GM12891 (cell line): ENCODE measurements around the gene ZDHHC19.

Experiments
- DNase-seq: peaks from one replicate; pipeline ENCODE4 v3.0.0; 2011; ENCODE audit warnings: low spot score; ENCODE audit not compliant: insufficient read length
- FAIRE-seq: peaks from 2 replicates; lab custom pipeline; 2011; peaks lifted over from hg19 to GRCh38; lab: Jason Lieb, UNC
- PAX5 ChIP-seq: IDR thresholded peaks from 2 replicates; pipeline ENCODE4 v1.6.1; 2011; ENCODE audit warnings: low read length, moderate library complexity, mild to moderate bottlenecking; ENCODE audit not compliant: insufficient read depth, severe bottlenecking
- POLR2A ChIP-seq: IDR thresholded peaks from 2 replicates; pipeline ENCODE4 v1.6.1; 2011; ENCODE audit warnings: low read depth, low read length, control low read depth
- POLR2AphosphoS5 ChIP-seq: IDR thresholded peaks from 2 replicates; pipeline ENCODE4 v1.6.1; 2011; ENCODE audit warnings: low read depth, low read length, control low read depth
- POU2F2 ChIP-seq: IDR thresholded peaks from 2 replicates; pipeline ENCODE4 v1.6.1; 2011; ENCODE audit warnings: low read depth, mild to moderate bottlenecking, control low read depth, low read length, moderate library complexity
- SPI1 ChIP-seq: IDR thresholded peaks from 2 replicates; pipeline ENCODE4 v1.6.1; 2011; ENCODE audit warnings: low read depth, low read length, control low read depth
- TAF1 ChIP-seq: IDR thresholded peaks from 2 replicates; pipeline ENCODE4 v1.6.1; 2011; ENCODE audit warnings: low read depth, low read length, control low read depth

The ZDHHC19 gene

GRCh38 chr3:196203846-196204245, 7.4 kb downstream of the ZDHHC19 start:
- DNase-seq (no peak), FAIRE-seq (peak; percentile 56)
- no peak for TF ChIP-seq POLR2AphosphoS5
- peak; percentile 95 for TF ChIP-seq SPI1
- TF ChIP-seq TAF1, result no peak
- TF ChIP-seq PAX5, result no peak
- no peak for TF ChIP-seq POLR2A
- TF ChIP-seq POU2F2, result no peak

DNA sequence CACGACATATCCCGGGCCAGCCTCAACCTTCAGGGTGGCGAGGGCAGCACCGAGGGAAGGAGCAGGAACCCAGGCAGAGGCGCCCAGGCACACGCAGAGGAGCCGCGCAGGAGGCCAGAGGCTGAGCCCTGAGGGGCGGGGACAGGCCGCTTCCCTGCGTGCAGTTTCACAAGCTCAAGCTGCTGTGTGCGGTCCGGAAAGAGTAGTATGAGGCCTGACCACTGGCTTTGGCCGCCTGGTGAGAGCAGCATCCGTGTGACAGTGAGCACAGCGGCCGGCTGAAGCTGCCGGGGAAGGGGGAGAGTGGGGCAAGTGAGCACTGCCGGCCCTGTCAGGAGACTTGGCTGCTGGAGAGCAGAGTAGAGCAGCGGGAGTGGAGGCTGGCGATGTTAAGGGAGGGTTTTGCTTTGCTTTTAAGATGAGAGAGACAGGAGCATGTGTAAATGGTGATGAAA, 8.7 kb downstream of the ZDHHC19 start:
- FAIRE-seq, result peak; percentile 90
- DNase-seq, result peak; percentile 56
- no peak for TF ChIP-seq SPI1
- TF ChIP-seq POLR2A, result 0 out of 2 replicates have a peak, but pooled peaks have one; percentile 31

- FAIRE-seq, result no peak
- DNase-seq, result no peak
These were observed 12.1 kb downstream of the ZDHHC19 start for GRCh38 chr3:196198771-196199753.

DNA sequence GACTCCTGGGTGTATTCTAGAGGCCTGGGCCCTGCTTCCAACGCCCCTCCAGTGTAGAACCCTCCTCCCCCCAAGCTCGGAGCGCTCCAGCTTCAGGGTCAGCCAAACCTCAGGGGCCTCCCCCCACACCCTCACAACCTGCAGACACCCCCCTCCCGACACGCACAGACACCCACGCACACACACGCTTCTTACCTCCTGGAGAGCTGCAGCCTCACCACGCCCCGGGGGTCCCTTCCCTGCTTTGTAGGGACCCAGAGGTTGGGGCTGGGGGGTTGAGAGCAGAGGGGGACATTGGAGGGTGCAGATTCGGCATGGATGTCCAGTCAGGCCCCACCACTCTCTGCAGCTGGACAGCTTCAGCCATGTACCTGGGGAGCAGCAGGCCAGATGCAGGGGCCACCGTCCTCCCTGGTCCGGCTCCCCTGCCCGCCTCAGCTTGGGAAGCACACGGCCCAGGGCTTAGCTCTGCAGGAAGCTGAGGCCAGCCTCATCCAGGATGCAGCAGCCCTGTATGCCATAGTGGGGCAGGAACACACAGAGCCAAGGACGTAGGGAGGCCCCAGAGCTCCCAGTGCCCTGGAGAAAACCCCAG, 13.0 kb downstream of the ZDHHC19 start:
- no peak for DNase-seq
- FAIRE-seq, result no peak
- TF ChIP-seq PAX5, result no peak
- no peak for TF ChIP-seq TAF1
- TF ChIP-seq POU2F2, result no peak
- no peak for TF ChIP-seq POLR2AphosphoS5
- TF ChIP-seq POLR2A, result no peak
- no peak for TF ChIP-seq SPI1

More at GRCh38 chr3:196198771-196199753, 12.1 kb downstream of the ZDHHC19 start:
- TF ChIP-seq TAF1 (no peak), POLR2A (no peak), POU2F2 (no peak), POLR2AphosphoS5 (no peak), PAX5 (no peak), SPI1 (no peak)

GRCh38 chr3:196197524-196197923, 13.7 kb downstream of the ZDHHC19 start:
- TF ChIP-seq TAF1, result no peak
- TF ChIP-seq PAX5, result no peak
- no peak for TF ChIP-seq SPI1
- TF ChIP-seq POU2F2, result no peak
- no peak for TF ChIP-seq POLR2AphosphoS5
- TF ChIP-seq POLR2A, result no peak
- FAIRE-seq (no peak), DNase-seq (no peak)

- FAIRE-seq (no peak), DNase-seq (no peak)
- TF ChIP-seq PAX5 (no peak), POLR2A (no peak), POLR2AphosphoS5 (no peak), TAF1 (no peak), SPI1 (no peak), POU2F2 (no peak)
These were observed 15.4 kb downstream of the ZDHHC19 start for GRCh38 chr3:196195664-196196265.

- FAIRE-seq, result no peak
These were observed 16.7 kb downstream of the ZDHHC19 start for GRCh38 chr3:196194542-196194915.

GRCh38 chr3:196193736-196194541, 17.3 kb downstream of the ZDHHC19 start:
- FAIRE-seq (no peak), DNase-seq (no peak)
- TF ChIP-seq TAF1, result no peak
- no peak for TF ChIP-seq POLR2AphosphoS5
- TF ChIP-seq SPI1, result no peak
- TF ChIP-seq PAX5, result no peak
- no peak for TF ChIP-seq POLR2A
- TF ChIP-seq POU2F2, result no peak

More at GRCh38 chr3:196194542-196194915, 16.7 kb downstream of the ZDHHC19 start:
- TF ChIP-seq SPI1, result no peak
- TF ChIP-seq POLR2A, result no peak
- DNase-seq, result no peak
